Activated CD8-positive, alpha-beta memory T cell treated with anti-CD3 and anti-CD28 coated beads for 48 hours (primary cell): ENCODE measurements around the gene UBE3D.
"Not testable (repeated sequence)": the region's sequence is repeated elsewhere in the genome, so short reads cannot be mapped to it uniquely, and the experiment has no call there.

ENCODE experiments used
- DNase-seq, 3 experiments: peaks; one replicate each; pipeline ENCODE4 v3.0.0-alpha.2; 2020; ENCODE audit warnings: low read depth in 2 of 3, low spot score in 2 of 3

The UBE3D gene

DNA sequence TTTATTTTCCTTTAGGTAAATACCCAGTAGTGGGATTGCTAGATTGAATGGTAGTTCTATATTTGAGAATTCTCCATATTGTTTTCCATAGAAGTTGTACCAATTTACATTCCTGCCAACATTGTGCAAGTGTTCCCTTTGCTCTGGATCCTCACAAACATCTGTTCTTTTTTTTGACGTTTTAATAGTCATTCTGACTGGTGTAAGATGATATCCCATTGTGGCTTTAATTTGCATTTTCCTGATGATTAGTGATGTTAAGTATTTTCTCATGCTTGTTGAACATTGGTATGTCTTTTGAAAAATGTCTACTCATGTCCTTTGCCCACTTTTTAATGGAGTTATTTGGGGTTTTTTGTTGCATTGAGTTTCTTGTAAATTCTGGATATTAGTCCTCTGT, 85.6 kb downstream of the UBE3D start:
- no peak for DNase-seq

DNA sequence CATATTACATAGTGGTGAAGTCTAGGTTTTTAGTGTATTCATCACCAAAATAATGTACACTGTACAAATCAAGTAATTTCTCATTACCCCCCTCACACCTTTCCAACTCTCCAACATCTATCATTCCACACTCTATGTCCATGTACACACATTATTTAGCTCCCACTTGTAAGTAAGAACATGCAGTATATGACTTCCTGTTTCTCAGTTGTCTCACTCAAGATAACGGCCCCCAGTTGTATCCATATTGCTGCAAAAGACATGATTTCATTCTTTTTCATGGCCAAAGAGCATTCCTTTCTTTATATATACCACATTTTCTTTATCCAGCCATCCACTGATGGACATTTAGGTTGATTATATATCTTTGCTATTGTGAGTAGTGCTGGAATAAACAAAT, 86.0 kb downstream of the UBE3D start:
- no peak for DNase-seq

DNA sequence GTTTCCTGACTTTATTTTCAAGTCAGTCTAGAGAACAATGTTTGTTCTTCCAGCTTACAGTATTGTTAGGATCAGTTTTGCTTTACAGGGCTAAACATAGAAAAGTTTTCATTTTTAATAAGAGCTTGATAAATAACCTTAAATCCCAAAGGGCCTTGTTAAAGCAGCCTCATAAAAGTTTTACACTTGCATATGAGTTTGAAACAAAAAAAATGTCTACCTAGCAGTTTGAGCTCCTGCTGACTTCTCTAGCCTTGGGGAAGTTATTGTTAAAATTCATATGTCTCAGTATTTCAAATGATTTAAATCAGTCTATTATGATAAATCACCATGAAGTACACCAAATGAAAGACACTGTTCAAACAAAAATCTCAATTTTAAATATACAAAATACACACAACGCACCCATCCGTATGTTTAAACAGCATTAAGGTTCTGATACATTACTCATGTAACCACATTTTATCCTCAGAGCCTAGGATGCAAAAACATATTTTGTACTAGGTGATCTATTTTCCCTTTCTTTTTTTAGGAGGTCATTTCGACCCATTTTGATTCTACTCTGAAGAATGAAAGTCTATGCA, 87.2 kb downstream of the UBE3D start:
- DNase-seq, result no peak

DNA sequence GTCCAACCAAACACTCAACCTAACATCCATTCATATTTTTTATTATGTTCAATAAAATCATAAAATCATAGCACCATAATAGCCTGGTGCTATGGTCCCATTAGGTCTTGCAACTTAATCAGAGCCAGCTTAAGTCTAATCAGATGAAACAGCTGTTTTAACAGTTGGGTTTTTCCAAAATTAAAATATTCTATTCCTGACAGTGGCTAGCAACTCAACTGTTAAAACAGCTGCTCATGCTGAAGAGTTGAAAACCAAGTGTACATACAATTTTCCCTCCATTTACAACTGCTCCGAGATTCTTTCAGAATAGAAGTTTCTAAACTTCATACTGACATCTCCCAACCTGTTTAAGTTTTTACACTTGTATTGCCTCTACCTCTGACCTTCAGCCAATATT, 89.5 kb downstream of the UBE3D start:
- DNase-seq, result no peak

DNA sequence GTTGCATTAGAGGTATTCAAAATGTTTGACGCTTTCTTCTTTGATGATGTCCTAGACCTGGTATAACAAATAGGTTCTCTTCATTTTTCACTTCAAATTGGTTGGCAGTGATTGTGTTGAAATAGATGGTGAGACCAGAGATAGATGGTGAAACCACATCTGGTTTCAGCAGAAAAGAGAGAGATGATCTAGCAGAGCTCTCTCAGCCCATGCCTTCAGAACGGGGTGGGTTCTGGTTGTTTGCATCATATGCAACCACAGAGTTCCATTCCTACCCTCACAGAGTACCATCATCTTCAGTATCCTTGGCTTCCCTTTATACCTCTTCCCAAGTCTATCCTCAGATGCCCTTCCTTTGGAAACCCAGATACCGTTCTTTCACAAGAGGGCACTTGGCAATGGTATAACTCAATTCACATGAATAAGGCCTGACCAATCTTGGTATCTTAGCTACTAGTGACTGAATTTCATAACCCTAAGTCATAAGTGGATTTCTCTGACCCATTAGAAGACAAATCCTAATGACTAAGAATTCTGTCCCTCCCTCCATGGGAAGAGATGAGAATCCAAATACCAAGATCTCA, 93.7 kb downstream of the UBE3D start:
- DNase-seq, result no peak

DNA sequence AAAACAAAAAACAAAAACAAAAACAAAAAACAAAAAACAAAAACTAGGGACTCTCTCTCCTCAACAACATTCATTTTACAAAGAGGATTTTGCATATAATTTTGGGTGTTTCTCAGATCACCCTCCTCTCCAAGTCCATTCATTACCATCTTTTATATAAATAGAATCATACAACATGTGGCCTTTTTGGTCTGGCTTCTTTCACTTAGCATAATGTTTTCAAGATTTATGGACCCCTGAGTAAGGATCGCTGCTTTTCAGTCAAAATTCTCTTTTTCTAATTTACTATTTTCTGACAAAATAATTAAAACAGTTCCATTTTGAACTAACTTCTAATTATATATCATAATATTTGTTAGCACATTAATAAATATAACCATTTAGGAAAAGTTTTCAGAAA, 94.8 kb downstream of the UBE3D start:
- no peak for DNase-seq

DNA sequence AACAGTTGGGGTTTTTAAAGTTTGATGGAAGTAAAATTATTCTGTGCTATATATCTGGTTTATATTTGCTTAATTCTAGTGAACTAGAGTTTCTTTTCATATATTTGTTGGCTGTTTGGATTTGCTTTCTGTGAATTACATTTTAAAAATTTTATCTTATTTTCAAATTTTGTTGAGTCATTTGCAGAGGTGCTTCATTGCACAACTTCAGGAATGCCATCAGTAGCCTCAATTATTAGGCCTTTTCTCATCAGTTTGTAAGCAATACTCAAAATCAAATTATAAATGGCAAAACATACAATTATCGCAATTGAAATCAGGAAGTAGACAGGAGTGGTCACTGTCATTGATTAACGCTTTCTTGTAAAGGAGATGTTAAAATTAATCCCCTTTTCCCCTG, 96.9 kb downstream of the UBE3D start:
- no peak for DNase-seq

DNA sequence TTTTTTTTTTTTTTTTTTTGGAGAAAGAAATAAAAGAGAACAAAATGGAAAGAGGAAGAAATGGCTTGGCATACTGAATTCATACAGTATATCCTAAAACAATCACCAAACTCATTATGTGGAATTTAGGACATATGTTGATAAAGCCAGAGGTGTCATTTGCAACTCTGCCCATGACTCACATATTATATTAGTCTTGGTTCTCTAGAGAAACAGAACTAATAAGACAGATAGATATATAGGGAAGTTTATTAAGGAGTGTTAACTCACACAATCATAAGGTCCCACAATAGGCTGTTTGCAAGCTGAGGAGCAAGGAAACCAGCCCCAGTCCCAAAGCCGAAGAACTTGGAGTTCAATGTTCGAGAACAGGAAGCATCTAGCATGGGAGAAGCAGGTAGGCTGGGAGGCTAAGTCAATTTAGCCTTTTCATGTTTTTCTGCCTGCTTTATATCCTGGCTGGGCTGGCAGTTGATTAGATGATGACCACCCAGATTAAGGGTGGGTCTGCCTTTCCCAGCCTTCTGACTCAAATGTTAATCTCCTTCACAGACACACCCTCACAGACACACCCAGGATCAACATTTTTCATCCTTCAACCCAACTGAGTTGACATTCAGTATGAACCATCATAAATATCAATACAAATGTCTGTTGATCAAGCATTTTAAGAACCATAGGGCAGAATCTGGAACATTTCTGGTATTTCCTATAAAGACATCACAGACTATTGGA, 102.3 kb downstream of the UBE3D start:
- no peak for DNase-seq

DNA sequence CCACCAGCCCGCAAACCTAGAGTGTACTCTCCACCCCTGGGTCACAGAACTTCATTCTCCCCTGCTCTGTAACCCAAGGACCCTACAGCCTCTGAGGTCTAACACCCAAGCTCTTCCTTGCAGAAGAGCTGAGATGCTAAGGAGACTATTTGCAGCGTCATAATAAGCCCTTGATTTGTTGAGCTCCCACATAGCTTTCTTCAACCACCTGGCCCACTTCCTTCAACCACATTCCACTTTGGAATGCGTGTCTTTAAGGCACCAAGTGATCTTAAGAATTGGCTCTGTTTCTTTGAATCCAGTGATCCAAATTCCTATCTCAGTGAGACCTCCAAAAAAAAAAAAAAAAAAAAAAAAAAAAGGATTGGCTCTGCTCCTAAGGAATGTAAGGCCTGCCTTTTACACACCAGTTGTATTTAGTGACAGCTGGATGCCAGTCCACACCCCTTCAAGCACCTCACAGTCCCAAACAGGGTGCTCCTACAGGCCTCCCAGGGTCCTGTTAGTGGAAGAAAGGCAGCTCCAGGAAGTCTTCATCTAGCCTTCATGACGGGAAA, 106.2 kb downstream of the UBE3D start:
- DNase-seq, result no peak

DNA sequence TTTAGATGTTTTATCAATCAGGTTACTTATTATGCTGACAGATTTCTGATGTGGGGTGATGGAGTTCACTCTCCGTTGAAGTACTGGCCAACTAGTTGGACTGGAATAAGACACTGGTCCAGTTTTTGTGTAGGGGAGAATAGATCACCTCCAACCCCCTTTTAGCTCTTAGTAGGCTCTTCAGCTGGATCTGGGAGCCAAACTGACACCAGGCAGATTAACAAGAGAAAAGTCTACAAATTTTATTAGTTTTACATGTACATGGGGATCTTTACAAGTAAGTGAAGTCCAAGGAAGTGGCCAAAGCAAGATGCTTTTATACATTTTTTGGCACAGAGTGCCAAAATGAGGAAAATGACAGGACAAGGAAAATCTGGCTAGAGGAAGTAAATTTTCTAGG, 107.1 kb downstream of the UBE3D start:
- DNase-seq, result no peak

DNA sequence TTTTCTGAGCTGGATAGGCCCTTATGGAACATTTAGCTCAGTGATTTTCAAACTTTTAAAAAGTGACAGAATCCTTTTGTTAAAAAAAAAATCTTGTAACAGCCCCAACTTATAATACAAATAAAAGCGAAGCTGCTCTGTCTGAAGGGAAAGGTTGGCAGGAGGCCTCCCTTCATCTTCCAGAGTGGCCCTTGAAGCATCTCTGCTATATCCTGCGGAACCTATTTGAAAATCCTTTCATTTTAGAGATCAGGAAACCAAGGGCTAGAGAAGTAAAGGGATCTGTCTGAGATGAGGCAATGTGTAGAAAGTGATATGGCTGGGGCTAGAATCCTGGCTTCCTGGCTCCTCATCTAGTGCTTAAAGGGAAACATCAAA, 107.8 kb downstream of the UBE3D start:
- no peak for DNase-seq

DNA sequence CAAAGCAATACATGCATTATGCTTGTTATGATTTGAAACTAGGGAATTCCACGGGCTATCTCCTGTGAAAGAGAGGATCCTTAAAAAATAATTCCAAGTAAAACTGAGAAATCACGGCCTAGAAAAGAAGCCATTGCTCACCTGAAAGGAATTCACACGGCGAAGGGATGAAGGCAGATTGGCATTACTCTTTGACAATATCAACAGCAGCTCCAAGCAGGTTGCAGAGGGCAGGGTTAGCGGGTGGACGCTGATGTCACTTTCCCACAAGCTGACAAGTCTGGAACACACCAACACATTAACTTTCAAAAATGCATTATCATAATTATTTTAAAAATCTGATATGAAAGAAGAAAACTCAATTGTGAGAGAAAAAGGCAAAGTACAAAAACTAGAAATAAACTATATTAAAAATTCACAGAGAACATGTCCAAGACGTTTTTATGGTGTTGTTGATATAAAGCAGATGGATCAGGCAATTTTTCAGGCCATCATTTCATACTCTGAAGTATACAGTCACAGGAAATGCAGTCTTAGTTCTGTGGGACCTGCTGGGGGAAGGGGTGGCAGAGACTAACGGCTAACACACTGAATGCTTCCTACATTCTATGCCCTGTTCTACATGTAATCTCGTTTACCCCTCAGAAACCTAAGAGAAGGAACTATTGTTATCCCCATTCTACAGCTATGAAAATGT, 108.3 kb downstream of the UBE3D start:
- no peak for DNase-seq

DNA sequence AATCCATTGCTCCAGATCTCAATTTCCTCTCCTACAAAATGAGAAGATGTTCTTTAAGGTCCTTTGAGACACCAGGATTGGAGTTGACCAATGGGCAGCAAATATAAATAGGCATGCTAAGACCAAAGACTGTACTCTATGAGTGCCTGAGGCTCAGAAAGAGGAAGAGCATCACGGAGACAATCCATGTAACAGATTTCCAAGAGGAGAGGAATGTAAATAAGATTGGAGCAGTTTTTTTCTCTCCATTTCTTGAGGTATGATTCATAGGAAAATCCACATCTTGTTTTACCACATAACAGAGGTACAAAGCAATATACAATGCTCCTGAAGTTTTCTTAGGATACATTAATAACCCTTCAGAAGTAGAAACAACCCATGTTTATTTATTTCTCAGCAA, 109.8 kb downstream of the UBE3D start:
- no peak for DNase-seq

DNA sequence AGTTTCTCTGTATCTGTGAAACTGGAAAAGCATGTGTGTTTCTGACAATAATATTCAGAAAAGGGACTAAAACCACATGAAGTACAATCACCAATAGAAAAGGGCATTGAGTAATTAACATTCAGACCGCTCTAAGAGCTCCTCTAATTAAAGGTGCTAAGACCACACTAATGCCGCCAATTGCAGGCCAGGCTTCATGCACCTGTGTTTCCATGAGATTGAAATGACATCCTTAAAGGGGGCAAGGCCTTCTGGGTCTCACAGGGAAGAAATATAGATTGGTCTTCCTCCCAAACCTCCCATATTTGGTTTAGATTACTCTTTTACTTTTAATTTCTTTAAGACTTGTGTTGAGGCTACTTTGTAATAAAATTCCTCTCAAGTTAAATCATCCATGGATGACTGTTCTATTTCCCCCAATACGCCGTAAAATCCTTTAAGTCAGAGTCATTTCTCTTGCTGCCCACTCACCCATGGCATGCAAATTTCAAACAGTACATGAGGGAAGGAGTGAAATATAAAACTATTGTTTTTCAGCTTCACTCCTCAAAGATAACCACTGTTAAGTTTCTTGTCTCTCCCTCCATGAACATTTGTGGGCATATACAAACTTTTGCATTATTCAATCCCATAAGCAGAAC, 110.6 kb downstream of the UBE3D start:
- no peak for DNase-seq

DNA sequence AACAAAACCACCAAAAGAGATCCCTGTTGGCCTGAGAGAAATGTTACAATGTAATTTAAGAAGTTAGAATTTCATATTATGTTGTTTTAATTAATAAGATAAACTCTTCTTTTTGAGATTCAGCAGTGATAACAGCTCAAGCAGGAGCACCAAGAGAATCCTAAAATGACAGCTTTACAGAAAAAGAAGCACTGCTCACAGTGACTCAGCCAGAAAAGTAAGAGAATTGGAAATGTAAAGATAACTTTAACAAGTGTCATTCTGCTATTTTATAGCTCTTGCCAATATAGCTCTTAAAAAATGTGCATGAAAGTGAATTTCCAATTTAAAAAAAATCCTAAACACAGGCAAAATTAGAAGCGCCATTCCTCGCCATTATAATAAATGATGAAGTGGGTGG, 111.3 kb downstream of the UBE3D start:
- no peak for DNase-seq

DNA sequence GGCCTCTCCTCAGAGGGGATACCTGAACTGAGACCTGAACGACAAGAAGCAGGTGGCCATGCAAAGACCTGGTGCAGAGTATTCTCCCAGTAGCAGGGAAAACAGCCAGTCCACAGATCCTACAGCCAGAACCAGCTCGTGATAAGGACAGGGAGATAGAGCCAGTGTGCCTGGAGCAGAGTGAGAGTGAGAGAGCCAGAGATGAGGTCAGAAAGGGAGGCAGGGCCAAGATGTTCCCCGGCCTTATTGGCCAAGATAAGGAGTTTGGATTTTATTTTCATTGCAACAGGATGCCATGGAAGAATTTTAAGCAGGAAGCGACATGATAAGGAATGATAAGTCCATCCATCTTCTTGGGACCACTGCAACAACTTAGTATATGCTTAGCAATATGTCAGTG, 111.8 kb downstream of the UBE3D start:
- no peak for DNase-seq

DNA sequence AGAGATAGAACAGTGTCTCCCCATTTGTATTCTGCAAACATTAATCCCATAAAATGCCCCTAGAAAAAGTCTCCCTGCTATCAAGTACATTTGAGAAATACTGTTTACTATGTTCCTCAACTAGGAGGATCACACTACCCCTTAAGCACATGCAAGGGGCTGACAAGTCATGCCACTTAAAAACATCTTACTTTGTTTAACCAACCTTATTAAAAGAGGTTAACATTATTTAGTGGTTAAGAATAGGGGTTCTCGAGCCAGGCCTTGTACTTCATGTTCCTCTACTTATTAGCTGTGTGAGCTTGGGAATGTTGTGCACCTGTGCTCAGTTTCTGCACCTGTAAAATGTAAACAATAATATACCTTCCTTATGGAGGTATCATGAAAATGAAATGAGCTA, 113.7 kb downstream of the UBE3D start:
- DNase-seq, result no peak

DNA sequence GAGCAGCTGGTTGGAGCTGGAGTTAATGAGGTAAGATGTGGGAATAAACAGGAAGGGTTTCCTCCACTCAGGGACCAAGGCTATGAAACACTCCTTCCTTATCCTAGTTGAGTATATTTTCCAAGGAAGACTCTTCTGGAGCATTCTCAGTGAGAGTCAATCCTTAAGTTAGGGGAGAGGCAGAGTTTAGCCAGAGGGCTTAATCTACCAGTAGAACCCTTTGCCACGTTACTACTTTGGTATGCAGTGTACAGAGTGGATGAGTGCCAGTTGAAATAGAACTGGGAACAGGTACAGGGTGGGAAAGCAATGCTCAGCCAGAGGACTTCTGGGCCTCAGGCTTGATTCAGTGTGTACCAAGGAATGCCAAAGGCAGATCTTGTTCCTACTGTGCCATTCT, 114.3 kb downstream of the UBE3D start:
- no peak for DNase-seq

DNA sequence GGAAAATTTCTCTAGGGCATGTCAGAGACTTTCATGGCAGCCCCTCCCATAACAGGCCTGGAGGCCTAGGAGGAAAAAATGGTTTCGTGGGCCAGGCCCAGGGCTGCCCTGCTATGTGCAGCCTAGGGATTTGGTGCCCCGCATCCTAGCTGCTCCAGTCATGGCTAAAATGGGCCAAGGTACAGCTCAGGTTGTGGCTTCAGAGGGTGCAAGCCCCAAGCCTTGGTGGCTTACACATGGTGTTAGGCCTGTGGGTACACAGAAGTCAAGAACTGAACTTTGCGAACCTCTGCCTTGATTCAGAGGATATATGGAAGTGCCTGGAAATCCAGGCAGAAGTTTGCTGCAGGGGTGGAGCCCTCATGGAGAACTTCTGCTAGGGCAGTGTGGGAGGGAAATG, 134.7 kb downstream of the UBE3D start:
- DNase-seq, result not testable (repeated sequence)

DNA sequence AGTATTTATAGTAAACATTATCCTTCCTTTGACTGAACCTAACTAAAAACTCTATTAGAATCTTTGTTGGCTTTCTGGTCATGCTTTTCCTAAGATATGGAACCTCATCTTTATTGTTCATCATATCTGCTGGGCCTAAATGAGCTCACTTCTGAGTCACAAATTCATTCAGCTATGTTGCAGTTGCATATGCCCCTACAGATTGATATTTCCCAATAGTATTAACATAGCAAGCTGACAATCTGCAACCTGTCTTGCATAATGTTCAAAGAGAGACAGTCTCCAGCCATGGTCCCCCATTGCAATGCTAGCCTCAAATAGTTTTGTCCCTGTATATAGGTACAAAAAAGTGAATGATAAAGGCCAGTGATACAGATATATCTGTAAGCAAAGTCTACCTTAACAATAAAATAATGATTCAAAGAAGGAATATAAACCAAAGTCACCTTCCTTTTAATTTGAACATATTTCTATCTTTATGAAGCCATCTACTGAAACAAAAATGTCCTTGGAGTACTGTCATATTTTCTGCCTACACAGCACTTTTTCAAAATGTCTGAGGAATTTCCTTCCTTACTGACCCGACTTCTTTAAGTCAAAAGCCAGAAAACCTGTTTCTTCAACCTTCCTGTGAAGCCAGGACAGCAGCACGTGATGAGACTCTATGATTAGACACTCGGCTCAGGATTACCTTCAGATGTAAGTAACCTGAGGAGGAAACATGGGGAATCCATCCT, 140.7 kb downstream of the UBE3D start:
- DNase-seq, result no peak

DNA sequence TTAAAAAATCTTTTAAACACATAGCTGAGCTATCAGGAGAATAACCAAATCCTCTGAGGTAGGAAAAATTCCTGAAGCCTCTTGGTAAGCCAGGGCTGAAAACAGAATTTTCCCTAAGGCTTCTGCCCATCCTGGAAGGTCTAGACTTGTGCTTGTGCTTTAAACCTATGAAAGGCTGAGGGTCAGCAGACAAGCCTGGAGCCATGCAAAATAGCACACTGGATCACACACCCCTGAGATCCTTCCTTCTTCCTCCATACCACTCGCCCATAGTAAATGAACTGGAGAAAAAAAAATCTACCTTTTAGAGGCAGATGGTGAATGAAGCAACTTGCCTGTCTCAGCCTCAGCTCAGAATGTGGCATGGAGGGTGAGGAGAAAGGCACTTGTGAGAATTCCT, 144.4 kb downstream of the UBE3D start:
- no peak for DNase-seq
